Thymus (tissue), 11 donors: ENCODE results near the gene BBC3. TPM values are rescaled to one million over a fixed set of nuclear protein-coding genes. Genes with fewer than 3 reads are reported as not detected.

Experiments used
- DNase-seq, 9 donors: peaks; one replicate each; pipeline ENCODE4 v3.0.0-alpha.2; 2013; ENCODE audit warnings: low spot score in 9 of 9, low read depth in 6 of 9, missing footprints in 1 of 9
- H3K27ac ChIP-seq, 2 donors: one replicate each; pipeline ENCODE4 v1.5.1; 2013; ENCODE audit warnings: control low read depth in 1 of 2, low read depth in 1 of 2, low read length in 1 of 2, mild to moderate bottlenecking in 1 of 2, moderate library complexity in 1 of 2
- H3K27me3 ChIP-seq, 2 donors: one replicate each; pipeline ENCODE4 v1.5.1; 2013; ENCODE audit warnings: low read length in 1 of 2; ENCODE audit not compliant: control insufficient read depth in 2 of 2, insufficient read depth in 1 of 2
- H3K36me3 ChIP-seq, 2 donors: one replicate each; pipeline ENCODE4 v1.5.1; 2013; ENCODE audit warnings: low read length in 1 of 2, mild to moderate bottlenecking in 1 of 2, moderate library complexity in 1 of 2; ENCODE audit not compliant: control insufficient read depth in 2 of 2, insufficient read depth in 2 of 2
- H3K4me1 ChIP-seq, 2 donors: one replicate each; pipeline ENCODE4 v1.5.1; 2013; ENCODE audit warnings: low read length in 2 of 2; ENCODE audit not compliant: control insufficient read depth in 2 of 2, insufficient read depth in 2 of 2
- H3K4me3 ChIP-seq, 2 donors: one replicate each; pipeline ENCODE4 v1.5.1; 2013; ENCODE audit warnings: low read length in 2 of 2, control low read depth in 1 of 2, mild to moderate bottlenecking in 1 of 2
- H3K9me3 ChIP-seq, 2 donors: one replicate each; pipeline ENCODE4 v1.5.1; 2013; ENCODE audit warnings: low read length in 1 of 2, mild to moderate bottlenecking in 1 of 2; ENCODE audit not compliant: control insufficient read depth in 2 of 2, insufficient read depth in 1 of 2
- WGBS: extraction: QIAGEN DNeasy Blood & Tissue Kit; methylation state at CpG from one replicate; pipeline ENCODE4 v1.1.7; 2013; 5-methylcytosine and 5-hydroxymethylcytosine counted together
- polyA plus RNA-seq: library from polyadenylated mRNA; stranded (reverse); fragments of 200-250 nt; gene quantifications from one replicate; pipeline ENCODE4 v1.2.3, GENCODE V29; 2013
- total RNA-seq: library from RNA; stranded (reverse); fragments of 120-200 nt; gene quantifications from one replicate; pipeline ENCODE4 v1.2.4, GENCODE V29; 2013
- donor health status: healthy.

BBC3 gene
- total and polyA plus RNA-seq, 2 donors = 5.8 to 15.1 TPM

GRCh38 chr19:47228937-47229675 is 1.9 kb downstream of the BBC3 start:
- Histone ChIP-seq H3K9me3 (peaks cover 0 to 4% of the 10 kb centered on the region in 2 donors), H3K4me3 (peak overlapping the region; percentile 56 to 93), H3K36me3 (no peaks in the 10 kb centered on the region), H3K27ac (peak overlapping the region; percentile 9 to 61), H3K4me1 (peaks cover 42 to 68% of the 10 kb centered on the region in 2 donors), H3K27me3 (peaks cover 5 to 72% of the 10 kb centered on the region in 2 donors)
- 25% methylated on average over 10 of the region's 10 CpGs for WGBS
- peak in 2 of 9 donors; percentile 45 to 59 for DNase-seq

DNA sequence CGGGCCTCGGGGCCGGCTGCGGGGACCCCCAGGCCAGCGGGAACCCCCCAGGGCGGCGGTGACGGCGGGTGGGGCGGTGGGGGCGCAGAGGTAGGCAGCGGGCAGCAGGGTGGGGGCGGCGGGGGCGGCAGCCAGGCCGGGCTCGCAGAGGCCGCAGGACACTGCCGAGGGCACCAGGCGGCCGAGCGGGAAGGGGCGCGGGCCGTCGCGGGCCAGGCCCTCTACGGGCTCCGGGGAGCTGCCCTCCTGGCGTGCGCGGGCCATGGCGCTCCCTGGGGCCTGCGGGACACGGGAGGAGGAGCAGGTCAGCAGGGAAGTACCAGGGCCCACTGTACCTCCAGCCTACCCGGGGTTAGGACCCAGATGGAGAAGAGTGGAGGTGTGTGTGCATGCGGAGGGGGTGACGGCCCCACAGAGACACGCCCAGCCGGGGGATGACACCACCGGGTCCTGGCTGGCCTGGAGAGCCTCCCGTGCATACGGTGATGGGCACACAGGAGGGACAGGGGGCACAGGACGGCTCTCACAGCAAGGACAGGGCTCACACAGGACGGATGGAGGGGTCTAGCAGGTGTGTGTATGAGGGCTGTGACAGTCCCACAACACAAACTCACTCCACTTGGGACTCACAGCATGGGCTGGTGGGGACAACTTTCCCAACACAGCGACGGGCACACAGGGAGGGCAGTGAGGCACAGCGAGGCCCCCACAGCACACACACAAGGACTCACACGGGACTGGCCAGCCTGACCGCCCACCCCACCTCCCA is 2.6 kb downstream of the BBC3 start:
- Histone ChIP-seq H3K4me3 (peak overlapping the region; percentile 56 to 93), H3K27me3 (peaks cover 5 to 66% of the 10 kb centered on the region in 2 donors), H3K27ac (peak overlapping the region; percentile 37 to 57), H3K4me1 (peaks cover 42 to 68% of the 10 kb centered on the region in 2 donors), H3K36me3 (peaks cover 0 to 5% of the 10 kb centered on the region in 2 donors), H3K9me3 (peaks cover 0 to 4% of the 10 kb centered on the region in 2 donors)
- peak in 1 of 9 donors; percentile 52 for DNase-seq
- WGBS = 6% methylated on average over 50 of the region's 50 CpGs

DNA sequence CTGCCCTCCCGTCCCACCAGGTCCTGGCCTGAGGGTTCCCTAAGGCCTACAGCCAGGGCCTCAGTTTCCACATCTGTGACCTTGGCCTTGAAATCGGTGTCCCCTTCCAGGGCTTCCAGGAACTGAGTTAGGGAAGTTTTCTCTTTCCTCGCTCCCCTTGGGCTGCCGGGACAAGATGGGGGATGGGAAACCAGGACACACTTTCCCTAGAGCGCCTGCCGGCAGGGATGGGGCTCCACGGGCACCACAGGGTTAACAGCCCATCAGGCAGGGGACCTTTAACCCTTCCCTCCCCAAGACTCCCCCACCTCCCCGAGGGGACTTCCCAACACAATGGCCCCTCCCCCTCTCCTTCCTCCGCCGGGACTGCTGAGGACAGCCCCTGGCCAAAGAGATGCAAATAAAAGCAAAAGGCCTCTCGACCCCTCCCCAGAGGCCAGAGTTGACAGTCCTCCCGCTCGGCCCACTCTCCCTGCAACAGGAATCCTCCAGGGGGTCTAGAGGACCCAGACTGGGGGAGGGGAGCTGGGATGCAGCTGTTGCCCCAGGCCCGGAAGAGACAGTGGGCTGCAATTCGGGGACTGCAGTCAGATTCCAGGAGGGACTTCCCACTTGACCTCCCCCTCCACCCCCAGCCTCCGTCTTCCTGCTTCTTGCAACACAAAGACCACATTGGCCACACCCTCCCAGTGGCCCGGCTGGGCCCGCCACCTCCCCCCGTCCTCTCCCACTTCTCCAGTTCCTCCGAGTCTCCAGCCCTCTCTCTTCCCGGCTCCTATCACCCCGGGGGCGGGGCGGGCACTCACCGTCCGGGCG is 3.4 kb downstream of the BBC3 start:
- peak in 1 of 9 donors; percentile 50 for DNase-seq
- Histone ChIP-seq H3K4me1 (peaks cover 39 to 63% of the 10 kb centered on the region in 2 donors), H3K4me3 (peak overlapping the region; percentile 37 to 93), H3K36me3 (peaks cover 0 to 5% of the 10 kb centered on the region in 2 donors), H3K9me3 (peaks cover 0 to 4% of the 10 kb centered on the region in 2 donors), H3K27me3 (peaks cover 5 to 59% of the 10 kb centered on the region in 2 donors), H3K27ac (peak overlapping the region; percentile 84 to 94)
- 3% methylated on average over 27 of the region's 27 CpGs for WGBS

- H3K27ac ChIP-seq = peak overlapping the region; percentile 84 to 94
- DNase-seq = peak in 3 of 9 donors; percentile 73 to 83 (median 76)
- WGBS = 2% methylated on average over 56 of the region's 56 CpGs
These were observed 4.3 kb downstream of the BBC3 start for GRCh38 chr19:47226426-47227351.

DNA sequence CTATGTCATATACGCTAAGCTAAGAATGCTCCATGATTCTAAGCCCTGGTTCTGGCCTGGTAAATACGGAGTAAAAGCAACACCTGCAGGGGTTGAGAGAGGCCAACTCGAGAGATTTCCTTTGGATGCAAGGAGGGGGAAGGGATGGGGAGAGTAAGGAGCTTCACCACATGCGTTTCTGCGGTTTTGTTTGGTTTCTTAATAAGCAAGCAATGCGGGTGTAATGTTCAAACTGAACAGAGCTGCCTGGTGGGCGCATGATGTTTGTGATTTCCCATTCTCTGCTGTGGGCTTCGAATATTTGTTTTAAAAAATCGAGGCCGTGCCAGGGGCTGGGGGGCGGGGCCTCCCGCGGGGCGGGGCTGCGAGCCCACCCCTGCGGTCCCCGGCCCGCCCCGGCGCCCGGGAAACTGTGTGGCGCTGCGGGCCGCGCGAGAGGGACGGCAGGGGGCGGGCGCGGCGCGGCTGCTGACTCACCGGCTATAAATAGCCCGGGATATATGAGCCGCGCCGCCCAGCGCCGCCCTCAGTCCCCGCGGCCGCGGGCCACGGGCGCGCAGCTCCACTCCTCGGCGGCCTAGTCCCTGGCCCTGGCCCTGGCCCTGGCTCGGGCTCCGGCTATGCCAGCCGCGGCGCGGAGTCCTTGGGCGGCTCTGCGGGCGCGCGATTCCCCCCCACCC is 5.1 kb downstream of the BBC3 start:
- Histone ChIP-seq H3K27ac (peak overlapping the region; percentile 84 to 94), H3K27me3 (peaks cover 5 to 47% of the 10 kb centered on the region in 2 donors), H3K36me3 (peaks cover 6 to 19% of the 10 kb centered on the region in 2 donors), H3K9me3 (peaks cover 0 to 4% of the 10 kb centered on the region in 2 donors), H3K4me3 (peak overlapping the region; percentile 30 to 93), H3K4me1 (peaks cover 31 to 49% of the 10 kb centered on the region in 2 donors)
- DNase-seq = peak in 5 of 9 donors; percentile 79 to 90 (median 82)
- 2% methylated on average over 59 of the region's 59 CpGs for WGBS

More at GRCh38 chr19:47226426-47227351, 4.3 kb downstream of the BBC3 start:
- Histone ChIP-seq H3K9me3 (peaks cover 0 to 4% of the 10 kb centered on the region in 2 donors), H3K4me1 (peaks cover 35 to 55% of the 10 kb centered on the region in 2 donors), H3K4me3 (peak overlapping the region; percentile 30 to 93), H3K36me3 (peaks cover 3 to 11% of the 10 kb centered on the region in 2 donors), H3K27me3 (peaks cover 5 to 51% of the 10 kb centered on the region in 2 donors)

DNA sequence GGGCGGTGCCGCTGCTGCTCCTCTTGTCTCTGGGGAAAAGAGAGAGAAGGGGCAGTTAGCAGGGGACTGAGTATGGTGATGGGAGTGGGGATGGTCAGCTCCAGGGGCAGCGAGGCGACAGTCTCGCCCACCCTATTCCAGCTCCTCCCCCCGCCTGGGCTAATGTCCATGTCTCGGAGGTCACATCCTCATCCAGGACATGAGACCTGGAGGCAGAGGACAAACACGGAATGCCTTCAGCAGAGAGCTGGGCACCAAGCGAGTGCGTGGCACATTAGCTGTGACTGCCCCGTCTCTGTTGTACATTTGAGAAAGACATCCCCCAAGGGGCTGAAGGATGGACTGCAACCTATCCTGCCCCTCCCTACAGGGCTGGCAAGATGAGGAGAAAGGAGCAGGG is 9.1 kb downstream of the BBC3 start:
- no peak for DNase-seq
- Histone ChIP-seq H3K27me3 (peaks cover 0 to 10% of the 10 kb centered on the region in 2 donors), H3K4me1 (peaks cover 11 to 15% of the 10 kb centered on the region in 2 donors), H3K4me3 (no peak overlapping the region), H3K9me3 (peaks cover 0 to 4% of the 10 kb centered on the region in 2 donors), H3K36me3 (peaks cover 6 to 23% of the 10 kb centered on the region in 2 donors), H3K27ac (no peak overlapping the region)
- 99% methylated on average over 11 of the region's 11 CpGs for WGBS

DNA sequence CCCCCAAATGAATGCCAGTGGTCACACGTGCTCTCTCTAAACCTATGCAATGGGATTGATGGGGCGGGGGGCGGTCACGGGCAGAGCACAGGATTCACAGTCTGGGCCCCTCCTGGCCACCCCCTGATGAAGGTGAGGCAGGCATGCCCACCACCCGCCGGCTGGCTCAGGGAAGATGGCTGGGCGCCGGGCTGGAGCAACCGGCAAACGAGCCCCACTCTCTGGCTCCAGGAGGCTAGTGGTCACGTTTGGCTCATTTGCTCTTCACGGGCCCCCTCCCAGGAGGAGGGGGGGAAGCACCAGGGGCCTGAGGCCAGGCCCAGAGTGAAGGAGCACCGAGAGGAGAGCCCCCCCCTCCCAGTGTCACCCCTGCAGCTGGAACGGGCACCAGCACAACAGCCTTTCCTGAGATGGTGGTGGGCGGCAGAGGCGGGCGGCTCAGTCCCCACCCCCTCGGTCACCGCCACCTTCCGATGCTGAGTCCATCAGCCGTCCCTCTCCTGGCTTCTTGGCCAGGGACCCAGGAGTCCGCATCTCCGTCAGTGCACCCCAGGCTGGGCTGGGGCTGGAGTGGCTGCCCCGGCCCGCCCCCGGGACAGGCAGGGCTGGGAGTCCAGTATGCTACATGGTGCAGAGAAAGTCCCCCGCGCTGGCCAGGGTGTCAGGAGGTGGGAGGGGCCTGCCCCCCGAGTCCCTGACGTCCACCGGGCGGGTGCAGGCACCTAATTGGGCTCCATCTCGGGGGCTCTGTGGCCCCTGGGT is 9.7 kb downstream of the BBC3 start:
- H3K27me3 ChIP-seq = peaks cover 0 to 4% of the 10 kb centered on the region in 2 donors
- WGBS = 97% methylated on average over 33 of the region's 33 CpGs
- H3K4me3 ChIP-seq = no peak overlapping the region
- H3K27ac ChIP-seq = no peak overlapping the region
- no peak for DNase-seq
- peaks cover 5 to 9% of the 10 kb centered on the region in 2 donors for H3K4me1 ChIP-seq
- H3K36me3 ChIP-seq = peaks cover 6 to 23% of the 10 kb centered on the region in 2 donors
- peaks cover 0 to 4% of the 10 kb centered on the region in 2 donors for H3K9me3 ChIP-seq
